Endothelial cell of umbilical vein (primary cell): ENCODE measurements around the gene RMI2.

Experiments
- EZH2 ChIP-seq: IDR thresholded peaks from 2 replicates; pipeline ENCODE4 v1.6.1; 2012; ENCODE audit warnings: borderline replicate concordance, low read depth, mild to moderate bottlenecking, moderate library complexity, low read length, inconsistent platforms; ENCODE audit not compliant: severe bottlenecking
- GATA2 ChIP-seq: IDR thresholded peaks from 2 replicates; pipeline ENCODE4 v1.7.0; 2011; ENCODE audit warnings: low read depth, mild to moderate bottlenecking, moderate library complexity, mixed read lengths, low read length; ENCODE audit not compliant: insufficient read length, insufficient read depth
- JUN ChIP-seq: IDR thresholded peaks from 2 replicates; pipeline ENCODE4 v1.6.1; 2011; ENCODE audit warnings: borderline replicate concordance, low read depth; ENCODE audit not compliant: insufficient read length, insufficient read depth
- MYC ChIP-seq: IDR thresholded peaks from one replicate; pipeline ENCODE4 v1.6.1; 2011; ENCODE audit warnings: mild to moderate bottlenecking, low read depth, low read length
- POLR2A ChIP-seq: IDR thresholded peaks from 2 replicates; pipeline ENCODE4 v1.6.1; 2012; ENCODE audit warnings: low read depth, mild to moderate bottlenecking, control low read depth, low read length
- POLR2AphosphoS5 ChIP-seq: IDR thresholded peaks from 2 replicates; pipeline ENCODE4 v1.6.1; 2012; ENCODE audit warnings: low read depth, mild to moderate bottlenecking, control low read depth, low read length, moderate library complexity; ENCODE audit not compliant: insufficient read depth
- TF ChIP-seq, protein P1 (sequence below), 2 donors: IDR thresholded peaks; 1 replicate in 1 of 2; 2 replicates in 1 of 2; pipeline ENCODE4 v1.5.1; 2011; ENCODE audit warnings: low read length in 2 of 2, mild to moderate bottlenecking in 2 of 2, moderate library complexity in 2 of 2, control low read depth in 1 of 2, inconsistent platforms in 1 of 2, low read depth in 1 of 2; ENCODE audit not compliant: insufficient read depth in 1 of 2; ENCODE audit errors: extremely low read depth in 1 of 2
- TF ChIP-seq, protein P2 (sequence below): IDR thresholded peaks from 2 replicates; pipeline ENCODE4 v1.6.1; 2011; ENCODE audit not compliant: insufficient read depth, insufficient read length

- TF ChIP-seq, protein P1, sequence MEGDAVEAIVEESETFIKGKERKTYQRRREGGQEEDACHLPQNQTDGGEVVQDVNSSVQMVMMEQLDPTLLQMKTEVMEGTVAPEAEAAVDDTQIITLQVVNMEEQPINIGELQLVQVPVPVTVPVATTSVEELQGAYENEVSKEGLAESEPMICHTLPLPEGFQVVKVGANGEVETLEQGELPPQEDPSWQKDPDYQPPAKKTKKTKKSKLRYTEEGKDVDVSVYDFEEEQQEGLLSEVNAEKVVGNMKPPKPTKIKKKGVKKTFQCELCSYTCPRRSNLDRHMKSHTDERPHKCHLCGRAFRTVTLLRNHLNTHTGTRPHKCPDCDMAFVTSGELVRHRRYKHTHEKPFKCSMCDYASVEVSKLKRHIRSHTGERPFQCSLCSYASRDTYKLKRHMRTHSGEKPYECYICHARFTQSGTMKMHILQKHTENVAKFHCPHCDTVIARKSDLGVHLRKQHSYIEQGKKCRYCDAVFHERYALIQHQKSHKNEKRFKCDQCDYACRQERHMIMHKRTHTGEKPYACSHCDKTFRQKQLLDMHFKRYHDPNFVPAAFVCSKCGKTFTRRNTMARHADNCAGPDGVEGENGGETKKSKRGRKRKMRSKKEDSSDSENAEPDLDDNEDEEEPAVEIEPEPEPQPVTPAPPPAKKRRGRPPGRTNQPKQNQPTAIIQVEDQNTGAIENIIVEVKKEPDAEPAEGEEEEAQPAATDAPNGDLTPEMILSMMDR (IDR thresholded peaks at IDR 0.05; ENCODE audit: extremely low read depth in 1 of 2, insufficient read depth in 1 of 2, low read depth in 1 of 2, low read length in 2 of 2): no peak
- TF ChIP-seq POLR2AphosphoS5 (no peak), POLR2A (no peak), JUN (no peak), EZH2 (no peak), GATA2 (no peak), MYC (no peak)
- TF ChIP-seq, protein P2, sequence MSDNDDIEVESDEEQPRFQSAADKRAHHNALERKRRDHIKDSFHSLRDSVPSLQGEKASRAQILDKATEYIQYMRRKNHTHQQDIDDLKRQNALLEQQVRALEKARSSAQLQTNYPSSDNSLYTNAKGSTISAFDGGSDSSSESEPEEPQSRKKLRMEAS: no peak
These were observed 47.6 kb upstream of the RMI2 start for GRCh38 chr16:11297492-11298142.
